DND-41 (cell line): Measurements from ENCODE around the gene KCNC1.

Experiments
- ATAC-seq: fragments of 200-7000 bp; cut with Tn5 transposase; 3 replicates; pipeline ENCODE4 v1.9.1; 2021; ENCODE audit warnings: low read depth; ENCODE audit not compliant: insufficient read depth
- DNase-seq: peaks from one replicate; pipeline ENCODE4 v3.0.0-alpha.2; 2020
- H2AFZ ChIP-seq: 2 replicates; pipeline ENCODE4 v1.6.0; 2012; ENCODE audit warnings: low read depth, low read length
- H3K27ac ChIP-seq: 2 replicates; pipeline ENCODE4 v1.5.1; 2012; ENCODE audit warnings: low read length, inconsistent platforms
- H3K27me3 ChIP-seq: fragments of 200-600 bp; sonication (generic); 2 replicates; pipeline ENCODE4 v1.6.0; 2012; ENCODE audit warnings: low read length, mild to moderate bottlenecking, inconsistent platforms; ENCODE audit not compliant: insufficient read depth, poor library complexity
- H3K36me3 ChIP-seq: 2 replicates; pipeline ENCODE4 v1.5.1; 2012; ENCODE audit warnings: low read length, inconsistent platforms; ENCODE audit not compliant: insufficient read depth
- H3K4me1 ChIP-seq: 2 replicates; pipeline ENCODE4 v1.5.1; 2012; ENCODE audit warnings: mild to moderate bottlenecking, low read length; ENCODE audit not compliant: insufficient read depth
- H3K4me2 ChIP-seq: 2 replicates; pipeline ENCODE4 v1.6.0; 2012; ENCODE audit warnings: mild to moderate bottlenecking, moderate library complexity, low read length, inconsistent platforms; ENCODE audit not compliant: insufficient read depth
- H3K4me3 ChIP-seq, 2 experiments: fragments of 200-600 bp in 1 of 2; shearing (Covaris generic) in 1 of 2; 2 replicates each; pipeline ENCODE4 v1.5.1; 2012 to 2016; ENCODE audit warnings: inconsistent platforms in 2 of 2, low read length in 2 of 2, mild to moderate bottlenecking in 2 of 2, low read depth in 1 of 2, moderate library complexity in 1 of 2
- H3K79me2 ChIP-seq: 2 replicates; pipeline ENCODE4 v1.6.0; 2012; ENCODE audit warnings: low read length, inconsistent platforms; ENCODE audit not compliant: insufficient read depth
- H3K9ac ChIP-seq: 2 replicates; pipeline ENCODE4 v1.6.0; 2012; ENCODE audit warnings: low read depth, mild to moderate bottlenecking, inconsistent platforms, low read length, moderate library complexity
- H3K9me3 ChIP-seq: 2 replicates; pipeline ENCODE4 v1.5.1; 2012; ENCODE audit warnings: low read length, moderate library complexity, mild to moderate bottlenecking, inconsistent platforms; ENCODE audit not compliant: insufficient read depth, severe bottlenecking
- H4K20me1 ChIP-seq: 2 replicates; pipeline ENCODE4 v1.6.0; 2012; ENCODE audit warnings: low read length; ENCODE audit not compliant: insufficient read depth
- EZH2 ChIP-seq: IDR thresholded peaks from 3 replicates; pipeline ENCODE4 v1.6.1; 2012; ENCODE audit warnings: borderline replicate concordance, low read depth, mild to moderate bottlenecking, moderate library complexity, low read length, inconsistent platforms; ENCODE audit not compliant: severe bottlenecking
- TF ChIP-seq, protein P1 (sequence below): IDR thresholded peaks from 2 replicates; pipeline ENCODE4 v1.5.1; 2012; ENCODE audit warnings: borderline replicate concordance, low read length, moderate library complexity, mild to moderate bottlenecking; ENCODE audit not compliant: poor library complexity, severe bottlenecking; ENCODE audit errors: extremely low read depth

KCNC1 gene

DNA sequence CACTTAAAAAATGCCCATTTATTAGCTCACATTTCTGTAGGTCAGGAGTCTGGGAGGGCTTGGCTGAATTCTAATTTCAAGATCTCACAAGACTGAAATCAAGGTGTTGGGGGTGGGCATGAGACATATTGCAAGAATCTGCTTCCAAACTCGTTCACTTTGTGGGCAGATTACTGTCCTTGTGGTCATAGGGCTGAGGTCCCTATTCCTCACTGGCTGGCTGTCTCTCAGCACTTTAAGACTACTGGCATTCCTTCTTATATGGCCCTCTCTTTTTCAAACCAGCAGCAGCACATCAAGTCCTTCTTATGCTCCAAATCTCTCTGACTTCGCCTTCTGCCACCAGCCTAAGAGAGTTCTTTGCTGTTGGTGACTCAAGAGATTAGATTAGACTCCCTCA is 43.0 kb upstream of the KCNC1 start:
- Histone ChIP-seq H3K4me3 (no peak overlapping the region), H3K4me1 (no peaks in the 10 kb centered on the region), H2AFZ (no peak overlapping the region), H3K79me2 (no peaks in the 10 kb centered on the region), H3K4me2 (no peak overlapping the region), H3K27ac (no peak overlapping the region), H4K20me1 (peaks cover 3% of the 10 kb centered on the region; the same call in 1 of the 2 replicates), H3K27me3 (peaks cover 31% of the 10 kb centered on the region), H3K9ac (no peak overlapping the region), H3K9me3 (no peaks in the 10 kb centered on the region), H3K36me3 (no peaks in the 10 kb centered on the region)
- ATAC-seq (no peak), DNase-seq (no peak)
- TF ChIP-seq, protein P1, sequence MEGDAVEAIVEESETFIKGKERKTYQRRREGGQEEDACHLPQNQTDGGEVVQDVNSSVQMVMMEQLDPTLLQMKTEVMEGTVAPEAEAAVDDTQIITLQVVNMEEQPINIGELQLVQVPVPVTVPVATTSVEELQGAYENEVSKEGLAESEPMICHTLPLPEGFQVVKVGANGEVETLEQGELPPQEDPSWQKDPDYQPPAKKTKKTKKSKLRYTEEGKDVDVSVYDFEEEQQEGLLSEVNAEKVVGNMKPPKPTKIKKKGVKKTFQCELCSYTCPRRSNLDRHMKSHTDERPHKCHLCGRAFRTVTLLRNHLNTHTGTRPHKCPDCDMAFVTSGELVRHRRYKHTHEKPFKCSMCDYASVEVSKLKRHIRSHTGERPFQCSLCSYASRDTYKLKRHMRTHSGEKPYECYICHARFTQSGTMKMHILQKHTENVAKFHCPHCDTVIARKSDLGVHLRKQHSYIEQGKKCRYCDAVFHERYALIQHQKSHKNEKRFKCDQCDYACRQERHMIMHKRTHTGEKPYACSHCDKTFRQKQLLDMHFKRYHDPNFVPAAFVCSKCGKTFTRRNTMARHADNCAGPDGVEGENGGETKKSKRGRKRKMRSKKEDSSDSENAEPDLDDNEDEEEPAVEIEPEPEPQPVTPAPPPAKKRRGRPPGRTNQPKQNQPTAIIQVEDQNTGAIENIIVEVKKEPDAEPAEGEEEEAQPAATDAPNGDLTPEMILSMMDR = no peak
- TF ChIP-seq EZH2 = no peak

DNA sequence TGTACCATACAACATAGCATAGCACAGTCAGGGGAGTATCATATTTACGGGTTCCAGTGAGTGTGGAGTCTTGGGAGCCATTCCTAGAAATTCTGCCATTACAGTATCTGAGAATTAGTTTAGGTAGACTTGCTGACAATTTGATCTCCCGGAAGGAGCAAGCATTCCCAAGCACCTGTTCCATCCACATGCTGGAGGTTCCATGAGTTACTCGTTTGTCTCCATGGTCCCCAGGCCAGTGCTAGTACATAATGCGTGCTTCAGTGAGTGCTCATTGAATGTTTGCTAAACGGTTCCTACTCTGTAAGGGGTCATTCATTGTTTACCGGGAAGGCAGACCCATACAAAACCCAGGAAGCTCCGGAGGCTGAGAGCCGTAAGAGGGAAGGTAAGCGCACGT is 42.6 kb upstream of the KCNC1 start:
- H3K4me2 ChIP-seq = no peak overlapping the region

DNA sequence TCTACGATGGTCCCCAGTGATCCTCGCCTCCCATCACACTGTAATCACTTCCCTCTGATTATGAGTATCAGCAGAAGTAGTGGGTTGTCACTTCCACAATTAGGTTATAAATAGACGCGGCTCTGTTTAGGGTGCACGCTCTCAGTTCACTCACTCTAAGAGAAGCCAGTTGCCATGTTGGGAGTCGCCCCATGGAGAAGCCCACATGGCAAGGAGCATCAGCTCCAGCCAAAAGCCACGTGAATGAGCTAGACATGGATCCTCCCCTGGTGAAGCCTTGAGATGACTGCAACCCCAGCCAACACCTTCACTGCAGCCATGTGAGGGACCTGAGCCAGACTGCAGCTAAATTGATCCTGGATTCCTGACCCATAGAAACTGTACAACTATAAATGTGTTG is 41.6 kb upstream of the KCNC1 start:
- no peak overlapping the region for H3K4me2 ChIP-seq
- H3K4me1 ChIP-seq = no peaks in the 10 kb centered on the region
- no peak overlapping the region for H3K27ac ChIP-seq
- no peaks in the 10 kb centered on the region for H3K79me2 ChIP-seq
- no peaks in the 10 kb centered on the region for H3K36me3 ChIP-seq
- TF ChIP-seq EZH2 = no peak
- TF ChIP-seq, protein P1 = no peak
- H3K4me3 ChIP-seq = no peak overlapping the region
- no peak for ATAC-seq
- no peak overlapping the region for H3K9ac ChIP-seq
- DNase-seq = no peak
- peaks cover 30% of the 10 kb centered on the region for H3K27me3 ChIP-seq
- H2AFZ ChIP-seq = no peak overlapping the region
- H3K9me3 ChIP-seq = no peaks in the 10 kb centered on the region
- peaks cover 3% of the 10 kb centered on the region; the same call in 1 of the 2 replicates for H4K20me1 ChIP-seq

More for the DNA sequence above, 42.6 kb upstream of the KCNC1 start:
- Histone ChIP-seq H3K79me2 (no peaks in the 10 kb centered on the region), H3K27me3 (peaks cover 30% of the 10 kb centered on the region), H3K4me1 (no peaks in the 10 kb centered on the region), H3K9me3 (no peaks in the 10 kb centered on the region), H3K4me3 (no peak overlapping the region), H3K27ac (no peak overlapping the region), H4K20me1 (peaks cover 3% of the 10 kb centered on the region; the same call in 1 of the 2 replicates), H3K9ac (no peak overlapping the region), H2AFZ (no peak overlapping the region), H3K36me3 (no peaks in the 10 kb centered on the region)
- DNase-seq (no peak), ATAC-seq (no peak)
- no peak for TF ChIP-seq EZH2
- TF ChIP-seq, protein P1 = no peak

DNA sequence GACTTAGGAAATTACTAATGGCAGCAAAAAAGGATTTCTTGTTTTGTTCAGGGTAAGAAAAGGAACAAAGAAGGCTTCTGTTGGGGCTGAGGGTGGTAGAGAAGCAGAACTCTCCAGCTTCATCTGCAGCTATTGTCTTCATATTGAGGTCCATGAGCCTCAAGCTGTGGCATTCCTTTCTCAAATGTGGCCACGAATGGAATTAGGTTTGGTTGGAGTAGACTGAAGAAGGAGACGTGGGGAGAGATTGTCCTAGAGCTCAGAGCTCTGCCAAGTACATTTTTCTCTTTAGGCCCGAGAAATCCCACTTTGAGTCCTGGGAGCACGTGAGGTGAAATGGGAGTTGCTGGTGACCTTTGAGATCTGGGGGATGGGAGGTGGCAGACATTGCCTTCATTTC is 41.0 kb upstream of the KCNC1 start:
- no peak overlapping the region for H3K4me3 ChIP-seq
- peaks cover 3% of the 10 kb centered on the region; the same call in 1 of the 2 replicates for H4K20me1 ChIP-seq
- peaks cover 30% of the 10 kb centered on the region for H3K27me3 ChIP-seq
- no peaks in the 10 kb centered on the region for H3K36me3 ChIP-seq
- ATAC-seq = no peak
- H3K4me1 ChIP-seq = no peaks in the 10 kb centered on the region
- H3K9ac ChIP-seq = no peak overlapping the region
- no peak for DNase-seq
- H3K79me2 ChIP-seq = no peaks in the 10 kb centered on the region
- H2AFZ ChIP-seq = no peak overlapping the region
- H3K4me2 ChIP-seq = no peak overlapping the region
- TF ChIP-seq EZH2 = no peak
- TF ChIP-seq, protein P1 = no peak
- H3K9me3 ChIP-seq = no peaks in the 10 kb centered on the region
- no peak overlapping the region for H3K27ac ChIP-seq
